Stimulated activated CD4-positive, alpha-beta T cell treated with anti-CD3 and anti-CD28 coated beads, Interleukin-12 subunit alpha, Interleukin-12 subunit beta, amount 100 ng/mL, for 24 hours (primary cell): ENCODE results near the gene AMIGO3.
A peak's percentile ranks its signal among the peaks of the same experiment; 100 is the strongest.
"Not testable (repeated sequence)": the region's sequence is repeated elsewhere in the genome, so short reads cannot be mapped to it uniquely, and the experiment has no call there.

Experiments
- DNase-seq, 2 experiments: peaks; one replicate each; pipeline ENCODE4 v3.0.0-alpha.2; 2020; ENCODE audit warnings: low read depth in 2 of 2

Gene AMIGO3

DNA sequence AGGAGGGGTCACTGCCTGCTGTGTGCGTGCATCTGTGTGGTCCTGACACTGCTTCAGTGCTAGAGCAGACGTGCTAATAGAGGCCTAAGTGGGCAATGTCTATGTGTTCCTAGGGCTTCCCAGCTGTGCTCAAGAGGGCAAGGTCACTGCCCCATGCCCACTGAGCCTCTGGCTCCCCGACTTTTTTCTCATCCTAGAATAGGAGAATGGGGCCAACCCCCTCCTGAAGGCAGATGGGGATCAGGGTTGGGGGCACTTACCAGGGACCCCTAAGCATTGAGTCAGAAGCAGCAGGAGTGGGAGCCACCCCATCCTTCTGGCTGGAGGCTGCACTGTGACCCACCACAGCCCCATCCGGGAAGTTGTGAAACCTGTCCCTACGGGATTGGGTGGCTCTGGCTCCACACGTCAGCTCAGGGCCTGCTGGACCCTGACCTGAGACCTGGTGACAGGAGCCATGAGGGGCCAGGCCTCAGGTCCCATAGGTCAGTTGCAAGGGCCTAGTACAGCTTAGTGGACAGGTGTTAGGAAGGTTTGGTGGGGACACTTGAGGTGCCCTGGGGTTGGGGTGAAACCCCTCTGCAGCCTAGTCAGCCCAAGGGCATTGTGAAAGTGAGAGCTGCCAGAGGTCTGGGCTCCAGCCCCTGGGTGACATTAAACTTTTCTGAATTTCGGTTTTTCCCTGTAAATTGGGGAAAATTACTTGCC, 31.0 kb downstream of the AMIGO3 start:
- DNase-seq, result not testable (repeated sequence)

DNA sequence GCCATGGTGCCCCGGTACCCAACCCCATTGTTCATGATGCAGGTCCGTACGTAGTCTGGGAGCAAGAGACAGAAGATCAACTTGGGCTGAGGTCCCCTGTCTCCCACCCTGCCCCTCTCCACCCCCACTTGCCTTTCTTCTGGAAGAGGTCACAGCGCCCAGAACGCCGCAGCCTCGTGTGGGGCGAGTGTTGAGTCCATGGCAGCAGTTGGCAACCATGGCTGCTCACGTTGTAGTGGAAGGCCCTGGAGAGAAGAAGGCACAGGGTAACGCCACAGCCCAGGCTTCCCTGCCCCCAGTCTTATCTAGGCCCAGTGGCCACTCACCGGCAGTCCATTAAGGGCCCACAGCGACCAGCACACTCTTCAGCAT, 32.1 kb downstream of the AMIGO3 start:
- not testable (repeated sequence) for DNase-seq

DNA sequence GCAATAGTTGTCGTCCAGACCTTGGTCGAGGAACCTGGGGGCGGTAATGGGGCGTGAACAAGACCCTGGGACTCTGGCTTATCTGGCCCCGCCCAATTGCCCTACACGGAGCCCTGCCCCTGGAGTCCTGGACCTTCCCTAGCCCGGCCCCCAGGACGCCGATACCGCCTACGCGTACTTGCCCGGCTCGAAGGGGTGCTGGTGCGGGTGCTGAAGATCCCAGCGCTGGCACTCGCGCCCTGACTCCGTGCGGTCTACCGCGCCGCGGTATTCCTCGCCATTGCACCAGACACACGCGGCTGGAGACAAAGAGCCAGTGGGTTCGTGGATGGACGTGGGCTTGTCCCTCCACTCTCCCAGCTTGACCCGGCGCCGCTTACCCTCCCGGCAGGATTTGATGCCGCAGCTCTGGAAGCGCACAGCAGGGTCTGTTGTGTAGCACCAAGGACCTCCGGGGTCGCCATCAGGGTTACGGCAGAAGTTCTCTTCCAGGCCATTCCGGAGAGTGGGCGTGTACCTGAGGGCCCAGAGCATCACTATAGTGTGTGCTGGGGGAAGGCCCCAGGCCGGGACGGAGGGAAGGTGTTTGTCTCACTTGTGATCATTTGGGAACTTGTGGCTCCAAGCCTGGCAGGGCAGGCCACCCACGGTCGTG, 32.6 kb downstream of the AMIGO3 start:
- peak in 1 of 2 experiments; percentile 46 for DNase-seq

DNA sequence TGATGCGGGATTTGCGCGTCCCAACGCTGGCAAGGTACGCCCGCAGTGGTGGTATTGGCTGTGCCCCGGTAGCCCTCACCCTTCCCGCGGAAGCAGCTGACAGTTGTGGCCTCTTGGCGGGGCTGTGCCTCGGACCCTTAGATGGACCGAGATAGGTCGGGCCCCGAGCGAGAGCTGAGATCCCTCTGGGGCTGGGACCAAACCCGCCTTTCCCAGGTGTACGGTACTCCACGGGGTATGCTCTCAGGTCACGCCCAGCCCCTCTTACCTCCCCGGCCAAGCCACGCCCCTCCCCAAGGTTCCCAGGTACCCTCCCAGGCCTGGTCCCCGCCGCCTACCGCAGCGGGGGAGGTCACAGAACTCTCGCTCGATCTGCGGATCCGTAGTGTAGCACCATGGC, 33.1 kb downstream of the AMIGO3 start:
- DNase-seq, result peak in 1 of 2 experiments; percentile 18

DNA sequence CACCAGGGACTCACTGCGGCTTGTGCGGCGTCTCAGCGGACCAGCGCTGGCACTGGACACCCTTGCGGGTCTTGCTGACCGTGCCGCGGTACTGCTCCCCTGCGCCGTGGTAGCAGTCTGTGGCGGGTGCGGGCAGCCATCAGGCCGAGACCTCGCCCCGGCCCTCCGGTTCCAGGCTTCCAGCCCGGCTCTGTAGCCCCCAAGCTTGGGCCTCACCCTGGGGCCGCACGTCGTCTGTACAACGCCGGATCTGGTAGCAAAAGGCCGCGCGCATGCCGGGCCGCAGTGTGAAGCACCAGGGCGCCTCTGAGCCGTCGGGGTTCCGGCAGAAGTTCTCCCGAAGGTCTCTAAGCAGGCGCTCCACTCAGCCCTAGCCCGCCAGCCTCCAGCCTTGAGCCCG, 33.6 kb downstream of the AMIGO3 start:
- DNase-seq, result not testable (repeated sequence)

DNA sequence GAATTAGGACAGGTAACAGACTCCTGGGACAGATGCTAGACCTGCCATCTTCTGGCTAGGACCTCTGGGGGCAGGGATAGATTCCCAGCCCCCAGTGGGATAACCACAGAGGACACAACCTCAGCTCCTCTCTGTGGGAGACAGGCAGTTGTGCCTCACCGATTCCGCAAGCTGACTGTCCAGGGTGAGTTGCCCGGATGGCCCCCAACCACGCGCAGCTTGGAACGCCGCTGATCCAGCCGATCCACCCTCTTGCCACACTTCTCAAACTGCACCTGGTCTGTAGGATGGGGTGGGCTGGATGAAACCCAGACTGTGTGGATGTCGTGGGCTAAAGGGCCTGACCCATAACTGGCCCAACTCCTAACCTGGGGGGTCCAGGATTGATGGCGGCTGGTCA, 34.4 kb downstream of the AMIGO3 start:
- DNase-seq, result not testable (repeated sequence)

DNA sequence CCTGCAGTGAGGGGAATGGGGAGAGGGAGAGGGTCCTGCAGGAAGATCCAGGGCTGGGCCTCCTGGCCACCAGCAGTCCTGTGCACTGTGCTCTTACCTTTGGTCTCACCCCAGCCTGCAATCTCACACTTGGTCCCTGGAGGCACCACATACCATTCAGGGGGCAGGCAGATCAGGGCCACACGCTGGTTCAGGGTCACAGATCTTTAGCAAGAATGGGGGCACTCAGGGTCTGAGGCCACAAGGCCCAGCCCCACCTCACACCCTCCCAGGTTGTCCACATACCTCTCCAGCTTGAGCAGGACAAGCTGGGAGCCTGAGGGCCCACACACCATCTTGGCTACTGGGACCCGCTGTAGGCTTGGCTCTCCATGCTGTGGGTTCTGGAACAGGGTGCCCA, 35.0 kb downstream of the AMIGO3 start:
- DNase-seq, result not testable (repeated sequence)

DNA sequence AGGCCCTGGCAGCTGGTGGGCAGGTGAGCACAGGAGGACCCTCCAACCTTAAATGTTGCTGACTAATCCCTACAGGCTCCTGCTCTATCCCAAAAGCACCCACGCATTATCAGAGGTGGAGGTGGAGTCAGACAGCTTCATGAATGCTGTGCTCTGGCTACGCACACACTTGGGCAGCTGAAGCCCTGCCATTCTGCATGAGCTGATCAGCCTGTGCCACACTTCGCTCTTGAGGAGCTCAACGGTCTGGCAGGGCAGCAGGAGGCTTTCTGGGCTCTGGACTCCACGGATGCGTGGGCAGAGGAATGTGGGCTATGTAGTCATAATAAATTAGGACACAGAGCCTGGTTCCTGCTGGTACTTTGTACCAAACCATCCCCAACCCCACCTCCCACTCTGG, 36.3 kb downstream of the AMIGO3 start:
- no peak for DNase-seq

DNA sequence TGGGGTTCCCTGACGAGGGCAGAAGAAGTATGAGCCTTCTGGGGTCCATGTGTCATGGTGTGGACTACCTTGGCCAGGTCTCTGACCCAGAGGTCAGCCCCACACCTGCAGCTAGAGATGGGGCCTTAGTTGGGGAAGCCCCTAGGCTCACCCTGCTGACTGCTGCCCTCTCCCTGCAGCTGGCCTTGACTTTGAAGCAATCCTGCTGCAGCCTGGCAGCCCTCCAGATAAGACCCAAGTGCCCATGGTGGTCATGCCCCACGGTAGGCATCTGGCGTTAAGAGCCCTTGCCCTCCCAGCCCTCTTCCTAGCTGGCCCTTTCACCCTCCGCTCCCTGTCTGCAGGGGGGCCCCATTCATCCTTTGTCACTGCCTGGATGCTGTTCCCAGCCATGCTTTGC, 37.9 kb downstream of the AMIGO3 start:
- no peak for DNase-seq

DNA sequence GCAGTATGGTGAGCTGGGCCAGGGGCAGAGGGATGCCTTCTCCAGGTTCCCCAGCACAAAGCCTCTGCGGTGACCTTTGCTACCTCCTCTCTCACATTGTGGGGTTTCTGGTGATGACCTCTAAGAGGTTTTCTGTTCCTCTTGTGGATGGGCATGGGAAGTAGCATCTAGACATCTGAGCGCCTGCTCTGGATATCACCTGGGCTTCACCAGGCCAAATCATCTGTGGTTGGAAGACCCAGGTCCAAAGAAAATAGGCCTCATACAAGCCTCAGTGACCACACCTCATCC, 38.3 kb downstream of the AMIGO3 start:
- no peak for DNase-seq

DNA sequence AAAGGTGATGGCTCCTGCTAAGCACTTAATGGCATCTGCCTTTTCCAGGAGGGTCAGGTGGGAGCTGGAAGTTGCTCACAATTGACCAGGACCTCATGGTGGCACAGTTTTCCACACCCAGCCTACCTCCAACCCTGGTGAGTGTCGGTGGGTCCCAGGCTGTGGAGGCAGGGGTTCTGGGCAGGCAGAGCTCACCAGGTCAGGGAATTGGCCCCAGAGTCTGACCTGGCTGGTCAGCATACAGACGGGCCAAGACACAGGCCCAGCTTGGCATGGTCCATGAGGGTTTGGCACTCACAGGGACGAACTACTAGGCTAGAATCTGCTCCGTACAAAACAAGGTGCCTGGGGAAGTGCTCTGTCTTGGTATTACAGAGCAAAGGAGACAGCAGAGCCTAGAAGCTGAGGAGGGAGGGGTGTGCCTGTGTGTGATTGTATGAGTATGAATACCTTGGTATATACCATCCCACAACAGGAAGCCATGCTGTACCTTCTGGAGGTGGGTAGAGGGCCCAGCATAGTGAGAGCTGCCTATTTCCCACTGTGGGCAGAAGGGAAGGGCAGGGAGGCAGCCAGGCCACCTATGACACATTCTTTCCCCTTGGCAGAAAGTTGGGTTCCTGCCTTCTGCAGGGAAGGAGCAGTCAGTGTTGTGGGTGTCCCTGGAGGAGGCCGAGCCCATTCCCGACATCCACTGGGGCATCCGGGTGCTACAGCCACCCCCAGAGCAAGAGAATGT, 38.8 kb downstream of the AMIGO3 start:
- DNase-seq, result no peak

DNA sequence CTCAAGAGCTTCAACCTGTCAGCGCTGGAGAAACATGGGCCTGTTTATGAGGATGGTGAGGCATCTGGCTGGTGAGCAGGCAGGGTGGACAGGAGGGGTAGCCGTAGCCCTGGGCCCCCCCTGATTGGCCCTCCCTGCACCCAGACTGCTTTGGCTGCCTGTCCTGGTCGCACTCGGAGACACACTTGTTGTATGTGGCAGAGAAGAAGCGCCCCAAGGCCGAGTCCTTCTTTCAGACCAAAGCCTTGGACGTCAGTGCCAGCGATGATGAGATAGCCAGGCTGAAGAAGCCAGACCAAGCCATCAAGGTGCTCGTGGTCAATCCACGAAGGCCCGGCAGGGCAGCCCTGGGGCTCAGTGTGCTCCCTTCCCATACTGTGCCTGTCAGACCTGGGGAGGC, 43.6 kb downstream of the AMIGO3 start:
- no peak for DNase-seq

DNA sequence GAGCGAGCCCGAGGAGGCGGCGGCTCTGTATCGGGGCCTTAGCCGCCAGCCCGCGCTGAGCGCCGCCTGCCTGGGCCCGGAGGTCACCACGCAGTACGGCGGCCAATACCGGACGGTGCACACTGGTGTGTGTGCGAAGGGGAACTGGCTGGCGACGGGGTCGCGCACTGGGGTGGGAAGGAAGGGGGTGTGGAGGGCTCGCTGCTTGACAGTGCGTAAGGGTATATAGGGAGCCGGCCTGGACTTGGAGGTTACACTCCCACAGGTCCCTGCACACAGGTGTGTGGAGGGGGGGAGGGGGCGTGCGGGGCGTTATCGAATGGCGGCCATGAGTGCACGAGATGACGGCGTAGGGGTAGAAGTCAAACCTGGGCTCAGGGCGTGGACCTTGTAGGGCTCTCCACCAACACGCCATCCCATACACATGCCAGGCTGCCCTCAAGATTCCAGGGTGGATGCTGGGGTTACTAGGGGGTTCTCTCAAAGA, 44.9 kb downstream of the AMIGO3 start:
- no peak for DNase-seq

DNA sequence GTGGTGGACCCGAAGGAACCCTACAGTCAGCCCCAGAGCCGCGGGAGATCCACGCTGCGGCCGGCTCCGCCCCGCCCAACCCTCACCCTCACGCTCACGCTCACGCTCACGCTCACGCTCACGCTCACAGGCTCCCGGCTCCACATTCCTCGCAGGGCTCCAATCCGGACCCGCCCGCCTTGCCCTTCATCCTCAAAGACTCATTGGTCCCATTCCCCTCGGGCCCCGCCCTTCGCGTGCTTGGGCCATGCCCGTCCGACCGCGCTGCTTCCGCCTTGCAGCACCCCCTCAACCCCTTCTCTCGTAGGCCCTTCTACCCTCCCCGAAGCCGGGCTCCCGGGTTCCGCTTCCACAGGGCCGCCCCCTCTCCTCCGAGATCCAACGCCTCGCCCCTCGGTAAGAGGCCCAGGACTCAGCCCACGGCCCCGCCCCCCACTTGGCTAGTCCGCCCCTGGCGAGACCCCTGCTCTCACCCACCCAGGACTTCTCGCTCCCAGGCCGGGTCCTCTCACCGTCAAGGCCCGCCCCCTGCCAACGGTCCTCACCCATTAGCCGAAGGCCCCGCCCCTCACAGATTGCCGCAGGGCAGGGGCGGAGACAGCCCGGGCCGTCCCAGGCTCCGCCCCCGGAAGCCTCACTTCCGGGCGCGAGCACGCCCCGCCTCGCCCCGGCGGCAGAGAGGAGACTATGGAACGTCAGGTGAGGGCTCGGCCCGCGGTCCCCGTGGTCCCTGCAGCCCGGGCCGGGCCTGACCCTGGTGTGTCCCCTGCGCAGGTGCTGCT, 45.6 kb downstream of the AMIGO3 start, which contains the start of gene APEH:
TSS of gene APEH (plus strand) at position 637 of the 782 bp plus-strand sequence. CDS start at position 688, 51 bp downstream.
- peak; percentile 96 to 98 for DNase-seq

DNA sequence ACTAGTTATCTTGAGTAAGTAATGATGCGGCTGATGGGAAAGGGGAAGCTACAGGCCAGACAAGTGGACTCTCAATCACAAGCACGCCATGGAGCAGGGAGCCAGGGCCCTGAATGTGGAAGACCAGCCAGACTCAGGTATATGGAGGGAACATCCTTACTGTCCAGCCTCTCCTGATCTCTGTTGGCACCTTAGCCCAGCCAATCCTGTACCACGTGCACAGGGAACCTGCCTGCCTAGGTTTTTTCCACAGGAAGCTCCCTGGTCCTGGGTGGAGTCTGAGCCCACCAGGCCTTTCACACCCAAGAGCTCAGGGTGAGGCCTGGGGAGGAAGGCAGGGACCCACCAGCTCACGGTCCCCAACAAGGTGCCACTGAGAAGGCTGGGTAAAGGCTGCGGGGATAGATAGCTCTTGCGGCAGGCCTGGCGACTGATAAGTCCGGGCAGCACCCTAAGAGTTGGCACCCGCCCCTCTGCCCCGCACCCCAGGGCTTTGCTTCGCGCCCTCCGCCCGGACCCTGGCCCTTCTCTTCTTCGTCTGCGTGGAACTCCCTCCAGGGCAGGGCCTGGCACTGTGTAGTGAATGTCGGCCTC, 46.3 kb downstream of the AMIGO3 start:
- DNase-seq, result peak in 1 of 2 experiments; percentile 30

DNA sequence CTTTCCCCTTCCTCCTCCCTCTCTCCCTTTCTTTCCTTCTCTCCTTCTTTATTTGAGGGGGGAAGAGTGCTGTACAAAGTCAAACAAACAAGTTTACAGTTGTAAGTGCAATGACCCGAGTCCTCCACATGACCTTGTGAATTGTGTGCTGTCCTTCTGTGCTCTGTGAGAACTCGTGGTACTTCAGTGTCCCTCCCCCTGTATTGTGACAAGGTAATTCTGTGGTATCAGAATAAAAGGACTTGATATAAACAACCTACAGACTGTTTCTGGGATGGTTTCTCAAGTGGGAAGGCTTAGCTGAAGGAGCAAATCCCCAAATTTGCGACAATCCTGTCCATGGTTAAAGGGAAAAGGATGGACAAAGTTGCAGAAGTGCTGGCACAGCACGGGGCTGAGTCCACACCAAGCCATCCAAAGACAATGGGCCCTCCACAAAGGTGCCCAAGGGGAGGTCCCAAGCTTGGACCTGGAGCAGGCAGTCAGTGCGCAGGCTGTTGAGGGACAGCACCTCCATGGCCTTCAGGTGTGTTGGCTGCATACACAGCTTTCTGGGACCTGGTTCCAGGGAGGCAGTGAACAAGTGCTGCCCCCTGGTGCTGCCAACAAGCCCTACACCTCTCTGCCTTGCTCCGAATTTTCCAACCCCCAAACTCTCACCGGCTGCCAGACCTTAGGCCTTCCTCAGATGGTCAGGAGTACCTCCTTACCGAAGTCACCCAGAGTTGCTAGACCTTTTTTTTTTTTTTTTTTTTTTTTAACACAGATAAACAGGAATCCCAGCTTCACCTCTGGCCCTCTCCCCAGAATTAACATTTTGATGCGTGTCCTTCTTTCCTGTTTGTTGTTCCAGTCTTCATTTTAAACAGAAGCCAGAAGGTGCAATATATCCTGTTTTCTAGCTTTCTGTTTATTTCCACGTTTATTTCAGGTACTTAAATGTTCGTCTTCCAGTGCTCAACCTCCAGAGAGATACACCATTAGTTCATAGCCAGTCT, 47.9 kb downstream of the AMIGO3 start:
- peak in 1 of 2 experiments; percentile 66 for DNase-seq

DNA sequence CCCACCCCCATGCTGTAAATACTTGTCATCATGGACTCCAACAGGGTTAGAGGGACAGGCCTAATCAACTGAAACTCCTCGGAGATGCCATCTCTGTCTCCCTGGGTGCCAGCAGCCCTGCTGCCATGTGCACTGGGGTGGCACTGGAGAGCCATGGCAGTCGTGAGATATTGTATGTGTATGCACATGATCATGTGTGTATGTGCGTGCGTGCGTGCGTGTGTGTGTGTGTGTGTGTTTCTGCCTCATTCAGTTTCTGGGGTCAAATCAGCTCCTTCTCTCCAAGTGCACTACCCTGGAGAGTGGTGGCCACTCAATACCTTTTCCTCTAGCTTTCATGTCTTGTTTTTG, 48.6 kb downstream of the AMIGO3 start:
- DNase-seq, result no peak

DNA sequence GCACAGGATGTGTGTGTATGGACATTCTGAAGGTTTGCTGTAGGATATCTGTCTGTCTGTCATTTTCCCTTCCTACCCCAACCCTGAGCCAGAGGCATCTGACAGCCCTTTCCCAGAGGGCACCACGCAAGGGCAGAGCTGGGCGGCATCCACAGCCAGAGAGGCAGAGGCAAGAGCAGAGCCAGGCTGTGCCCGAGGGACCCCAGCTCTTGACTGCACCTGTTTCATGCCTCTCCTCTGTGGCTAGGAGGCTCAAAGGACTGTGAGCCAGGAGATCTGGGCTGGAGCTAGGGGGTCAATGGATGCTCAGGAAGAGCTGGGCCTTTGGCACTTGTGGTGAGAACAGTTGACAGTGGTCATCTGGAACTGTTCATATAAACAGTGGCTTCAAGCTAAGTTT, 50.1 kb downstream of the AMIGO3 start:
- no peak for DNase-seq

DNA sequence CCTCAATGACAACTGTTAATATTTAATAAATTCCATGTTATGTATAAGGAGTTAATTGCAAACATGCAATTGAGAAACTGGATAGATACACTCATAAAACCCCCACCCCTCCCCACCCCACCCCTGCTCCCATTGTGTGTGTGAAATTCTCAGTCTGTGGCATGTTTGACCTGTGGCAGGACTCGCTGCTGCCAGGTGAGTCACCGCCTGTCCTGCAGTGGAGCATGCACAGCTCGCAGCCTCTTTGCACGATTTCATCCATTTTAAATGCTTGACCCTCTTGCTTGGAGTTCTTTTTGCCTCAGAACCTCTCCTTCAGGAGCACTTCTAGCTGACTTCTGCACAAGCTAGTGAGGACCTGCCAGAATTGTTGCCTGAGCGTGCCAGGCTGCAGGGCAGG, 50.6 kb downstream of the AMIGO3 start:
- DNase-seq, result no peak

DNA sequence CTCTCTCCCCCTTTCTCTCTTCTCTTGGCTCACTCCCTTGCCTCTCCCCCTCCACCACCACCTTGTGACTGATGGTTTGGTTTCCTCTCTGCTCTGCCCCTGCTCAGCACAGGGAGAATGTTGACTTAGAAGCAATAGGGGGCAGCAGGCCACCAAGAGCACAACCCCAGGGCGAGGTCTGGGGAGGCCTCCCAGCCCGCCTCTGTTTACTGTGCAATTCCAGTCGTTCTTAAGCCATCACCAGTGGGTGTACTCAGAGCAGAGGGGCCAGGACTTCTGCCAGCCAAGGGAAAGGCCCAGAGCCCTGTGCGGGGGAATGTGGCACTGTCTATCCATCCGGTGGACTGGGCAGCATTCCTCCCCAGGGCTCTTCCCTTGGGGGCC, 51.1 kb downstream of the AMIGO3 start:
- DNase-seq, result no peak
